Activated naive CD4-positive, alpha-beta T cell treated with anti-CD3 and anti-CD28 coated beads, Interleukin-2, amount 50 U/mL, for 72 hours (primary cell): ENCODE measurements around the gene NQO2. TPM values are rescaled to one million over a fixed set of nuclear protein-coding genes. Genes with fewer than 3 reads are reported as not detected.
"Not testable (repeated sequence)": the region's sequence is repeated elsewhere in the genome, so short reads cannot be mapped to it uniquely, and the experiment has no call there.

Experiments used
- ATAC-seq, 2 donors: fragments of 150-1000 bp; cut with Tn5 transposase; 2 replicates each; pipeline ENCODE4 v1.10.0; 2021; ENCODE audit warnings: mild to moderate bottlenecking in 2 of 2, moderate library complexity in 2 of 2
- DNase-seq, 2 donors: peaks; one replicate each; pipeline ENCODE4 v3.0.0; 2021 to 2022; ENCODE audit warnings: low spot score in 2 of 2
- H3K27ac Mint-ChIP-seq, 2 donors: one replicate each; pipeline ENCODE4 v1.8.0; 2022; ENCODE audit warnings: mild to moderate bottlenecking in 2 of 2, mixed read lengths in 2 of 2
- H3K36me3 Mint-ChIP-seq, 2 donors: one replicate each; pipeline ENCODE4 v1.8.0; 2022; ENCODE audit warnings: mixed read lengths in 2 of 2
- H3K9me3 Mint-ChIP-seq, 2 donors: one replicate each; pipeline ENCODE4 v1.8.0; 2022; ENCODE audit warnings: mixed read lengths in 2 of 2
- total RNA-seq, 2 donors: library from RNA; stranded (reverse); gene quantifications; one replicate each; pipeline ENCODE4 v1.2.3, GENCODE V29; 2022

NQO2 gene
- total RNA-seq, 2 donors from 2014 or later = 33.4 to 37.5 TPM

GRCh38 chr6:3060092-3060491 lies 60.4 kb downstream of the NQO2 start:
- not testable (repeated sequence) for ATAC-seq, H3K9me3 Mint-ChIP-seq, H3K36me3 Mint-ChIP-seq, H3K27ac Mint-ChIP-seq, DNase-seq

GRCh38 chr6:3061501-3061941 lies 61.8 kb downstream of the NQO2 start:
- no peak for DNase-seq
- Mint-ChIP-seq H3K36me3 (peaks cover 5 to 9% of the 10 kb centered on the region in 2 donors), H3K27ac (no peak overlapping the region), H3K9me3 (no peaks in the 10 kb centered on the region)
- ATAC-seq = peak in 1 of 2 donors; percentile 11

DNA sequence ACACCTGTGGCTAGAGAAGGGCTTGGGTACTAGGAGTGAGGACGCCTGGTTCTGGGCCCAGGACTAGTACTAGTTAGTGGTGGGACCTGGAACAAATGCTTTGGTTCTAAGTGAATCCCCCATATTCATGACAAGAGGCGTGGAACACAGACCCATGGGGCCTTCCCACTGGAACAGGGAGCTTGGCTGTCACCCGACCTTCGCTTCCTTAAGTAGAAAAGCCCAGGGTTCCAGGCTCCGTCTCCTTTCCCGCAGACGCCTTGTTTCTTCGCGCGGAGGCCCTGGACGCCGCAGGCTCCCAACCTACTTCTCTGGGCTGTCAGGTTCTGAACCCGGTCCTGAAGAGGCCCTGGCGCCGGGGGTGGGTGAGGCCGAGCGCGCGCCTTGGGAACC lies 63.6 kb downstream of the NQO2 start:
- peak overlapping the region in 1 of 2 donors; percentile 86 for H3K27ac Mint-ChIP-seq

DNA sequence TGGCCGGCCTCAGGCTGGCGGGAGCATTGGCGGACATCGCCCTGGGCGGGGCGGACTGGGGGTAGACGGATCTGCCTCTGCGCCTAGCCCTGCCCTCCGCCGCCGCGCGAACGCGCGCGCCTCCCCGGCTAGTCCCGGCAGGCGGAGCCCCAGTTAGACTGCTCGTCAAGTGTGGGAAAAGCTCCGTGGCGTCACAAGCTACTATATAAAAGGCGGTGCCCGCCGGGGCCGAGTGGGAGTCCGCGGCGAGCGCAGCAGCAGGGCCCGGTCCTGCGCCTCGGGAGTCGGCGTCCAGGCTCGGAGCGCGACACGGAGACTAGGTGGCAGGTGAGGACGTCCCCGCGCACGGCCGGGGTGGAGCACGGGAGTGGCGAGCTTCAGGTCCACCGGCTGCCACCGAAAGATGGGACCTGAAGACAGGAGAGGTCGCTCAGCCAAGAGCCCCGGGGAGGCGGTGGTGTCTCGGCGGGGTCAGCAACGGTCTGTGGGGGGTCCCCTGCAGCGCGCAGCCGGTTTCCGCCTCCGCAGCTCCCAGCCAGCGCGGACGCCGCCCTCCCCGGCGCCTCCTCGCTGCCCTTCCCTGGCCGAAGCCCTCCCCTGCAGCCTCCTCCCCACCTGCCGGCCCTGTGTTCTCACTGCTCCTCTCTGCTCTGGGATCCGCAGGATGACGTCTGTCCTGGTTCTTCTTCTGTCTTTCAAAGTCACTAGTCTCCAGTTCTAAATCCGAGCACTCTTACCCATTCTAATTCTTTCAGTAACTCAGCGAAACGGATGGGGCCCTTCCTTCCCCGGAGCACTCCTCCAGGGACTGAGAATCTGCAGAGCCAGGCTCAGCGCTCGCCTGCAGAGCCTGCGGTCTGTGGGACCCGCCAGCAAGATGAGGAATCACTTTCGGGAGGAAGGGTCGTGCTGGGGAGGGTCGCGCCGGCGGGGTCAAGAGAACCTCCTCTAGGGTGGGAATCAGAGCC lies 64.3 kb downstream of the NQO2 start:
- H3K9me3 Mint-ChIP-seq = no peaks in the 10 kb centered on the region
- DNase-seq = peak; percentile 92 to 94
- H3K27ac Mint-ChIP-seq = peak overlapping the region; percentile 86 to 97
- ATAC-seq = peak; percentile 87 to 89
- peaks cover 7 to 11% of the 10 kb centered on the region in 2 donors for H3K36me3 Mint-ChIP-seq

More for the DNA sequence above, 63.6 kb downstream of the NQO2 start:
- H3K9me3 Mint-ChIP-seq, ATAC-seq, H3K36me3 Mint-ChIP-seq, DNase-seq: not testable (repeated sequence)

DNA sequence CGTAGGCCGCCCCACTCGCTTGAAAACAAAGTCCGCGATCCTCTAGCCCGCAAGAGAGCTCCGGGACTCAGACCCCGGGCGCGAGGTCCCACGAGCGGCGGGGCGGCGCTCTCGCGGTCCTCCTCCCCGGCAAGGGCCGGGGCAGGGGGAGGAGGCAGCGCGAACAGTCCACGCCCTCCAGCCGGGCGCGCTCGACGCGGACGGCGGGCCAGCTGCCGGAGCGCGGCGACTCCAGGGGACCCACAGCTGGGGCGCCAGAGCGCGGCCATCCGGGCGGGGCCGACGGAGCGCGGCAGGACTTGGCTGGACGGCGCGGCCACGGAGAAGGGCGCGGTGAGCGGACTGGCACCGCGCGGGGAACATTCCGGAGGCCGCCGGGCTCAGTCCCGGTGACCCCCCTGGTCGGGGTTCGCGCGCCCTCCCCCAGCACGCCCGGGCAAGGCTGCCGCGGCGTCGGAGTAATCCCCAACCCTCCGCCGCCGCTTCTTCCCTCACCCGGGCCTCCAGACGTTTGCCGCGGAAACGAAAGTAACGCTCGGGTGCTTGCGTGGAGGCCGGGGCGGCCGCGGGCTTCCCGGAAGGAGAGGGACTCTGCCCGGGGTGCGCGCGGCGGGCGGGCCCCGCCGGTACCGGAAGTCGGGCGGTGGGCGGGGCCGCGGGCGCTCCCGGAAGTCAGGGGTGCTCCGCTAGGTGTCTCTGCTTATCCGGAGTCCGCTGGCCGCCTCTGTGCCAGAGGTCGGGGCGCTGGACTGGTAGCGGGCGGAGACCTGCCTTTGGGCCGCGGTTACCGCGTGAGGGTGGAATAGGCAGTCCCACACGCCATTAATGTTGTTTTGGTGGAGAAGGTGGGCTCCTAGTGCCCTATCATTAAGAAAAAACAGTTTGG lies 68.9 kb downstream of the NQO2 start, which contains the start of gene RIPK1:
RIPK1 (plus strand) TSS at position 166 of the 886 bp plus-strand sequence. CDS start 8,330 bp downstream, outside the sequence.
- ATAC-seq (peak; percentile 82 to 83), DNase-seq (peak; percentile 96 to 98)
- H3K36me3 Mint-ChIP-seq = peaks cover 12 to 18% of the 10 kb centered on the region in 2 donors
- H3K27ac Mint-ChIP-seq = peak within 1 kb of the TSS; percentile 93 to 98
- H3K9me3 Mint-ChIP-seq = no peaks in the 10 kb centered on the region

Other genes with a start within 250 kb of the NQO2 start
- under 1 TPM in 1 of 2 donors, not detected in 1; 0.33 TPM for gene MYLK4, start 249.0 kb upstream of the NQO2 start, total RNA-seq
- 10 to 100 TPM; 25.7 to 43.5 TPM for gene WRNIP1, start 234.5 kb upstream of the NQO2 start, total RNA-seq
- gene SERPINB1, start 158.0 kb upstream of the NQO2 start, total RNA-seq = 100 to 1,000 TPM; 121 to 169 TPM
- 100 to 1,000 TPM in 1 of 2 donors, 10 to 100 TPM in 1; 51.3 to 102 TPM for gene SERPINB9, start 96.6 kb upstream of the NQO2 start, total RNA-seq
- gene SERPINB6, start 28.3 kb upstream of the NQO2 start, total RNA-seq = 10 to 100 TPM; 11.1 to 78.4 TPM
- gene RIPK1, start 68.6 kb downstream of the NQO2 start, total RNA-seq = 10 to 100 TPM; 12.1 to 16.0 TPM
- gene BPHL, start 118.8 kb downstream of the NQO2 start, total RNA-seq = 10 to 100 TPM in 1 of 2 donors, 1 to 10 TPM in 1; 6.8 to 15.3 TPM
- gene TUBB2A, start 157.7 kb downstream of the NQO2 start, total RNA-seq = 1 to 10 TPM; 1.8 to 3.8 TPM
- gene TUBB2B, start 227.8 kb downstream of the NQO2 start, total RNA-seq = under 1 TPM in 1 of 2 donors, not detected in 1; 0.43 TPM